Measurements from ENCODE around the gene SLC25A26. TPM values are rescaled to one million over a fixed set of nuclear protein-coding genes. Genes with fewer than 3 reads are reported as not detected.

Gene SLC25A26
- total and polyA plus RNA-seq, 2 donors: 16.2 to 20.9 TPM

DNA sequence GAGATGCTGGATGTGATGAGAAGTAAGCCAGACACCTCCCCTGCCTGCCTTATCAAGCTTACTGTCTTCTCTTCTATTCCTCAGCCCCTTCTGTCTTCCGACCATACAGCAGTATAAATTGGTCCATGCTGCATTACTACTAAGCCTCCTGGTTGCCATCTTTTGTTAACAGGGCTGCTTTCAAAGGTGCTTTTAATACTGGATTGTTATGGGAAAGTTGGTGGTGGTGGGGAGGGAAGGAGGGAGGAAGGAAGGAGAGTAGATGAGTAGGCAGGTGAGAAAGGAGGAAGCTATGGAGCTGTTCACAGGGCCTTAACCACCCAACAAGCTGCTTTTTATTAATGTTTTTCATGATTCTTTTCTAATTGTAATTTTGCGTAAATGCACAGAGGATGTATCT lies 114.9 kb downstream of the SLC25A26 start:
- no peak overlapping the region for H3K27ac ChIP-seq (ENCODE audit: low read depth in 1 of 2, low read length in 1 of 2)
- no peaks in the 10 kb centered on the region for H3K27me3 ChIP-seq (ENCODE audit: control insufficient read depth in 2 of 2, insufficient read depth in 1 of 2, low read length in 1 of 2)
- 98% methylated on average over 2 of the region's 2 CpGs for WGBS
- H3K4me1 ChIP-seq (ENCODE audit: control insufficient read depth in 2 of 2, insufficient read depth in 2 of 2, low read length in 2 of 2): no peaks in the 10 kb centered on the region
- H3K4me3 ChIP-seq (ENCODE audit: low read length in 2 of 2): no peak overlapping the region
- H3K9me3 ChIP-seq (ENCODE audit: control insufficient read depth in 2 of 2, insufficient read depth in 1 of 2, low read length in 1 of 2): no peaks in the 10 kb centered on the region
- no peaks in the 10 kb centered on the region for H3K36me3 ChIP-seq (ENCODE audit: control insufficient read depth in 2 of 2, insufficient read depth in 2 of 2, low read length in 1 of 2)
- DNase-seq (ENCODE audit: low read depth in 6 of 9, low spot score in 9 of 9): no peak

DNA sequence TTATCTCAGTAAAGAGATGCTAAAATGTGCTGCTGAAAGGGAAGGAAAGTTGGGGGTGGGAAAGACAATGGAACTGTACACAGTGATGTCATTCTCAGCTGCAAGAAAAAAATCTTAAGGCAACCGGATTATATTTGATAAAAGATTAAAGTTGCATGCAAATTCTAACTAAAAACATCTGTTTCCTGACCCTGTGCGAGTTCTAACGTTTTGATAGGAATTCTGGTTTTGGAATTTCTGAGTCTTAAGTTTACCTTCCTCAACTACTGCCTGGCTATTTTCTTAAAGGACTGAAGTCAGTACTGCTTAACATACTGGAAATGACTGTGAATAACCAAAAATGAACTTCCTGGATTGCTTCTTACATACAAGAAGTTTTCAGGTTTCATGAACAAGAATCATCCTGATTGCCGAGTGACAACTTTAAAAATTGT lies 115.5 kb downstream of the SLC25A26 start:
- DNase-seq (ENCODE audit: low read depth in 6 of 9, low spot score in 9 of 9): no peak
- Histone ChIP-seq H3K4me3 (ENCODE audit: low read length in 2 of 2) (no peak overlapping the region), H3K27me3 (ENCODE audit: control insufficient read depth in 2 of 2, insufficient read depth in 1 of 2, low read length in 1 of 2) (no peaks in the 10 kb centered on the region), H3K4me1 (ENCODE audit: control insufficient read depth in 2 of 2, insufficient read depth in 2 of 2, low read length in 2 of 2) (no peaks in the 10 kb centered on the region), H3K36me3 (ENCODE audit: control insufficient read depth in 2 of 2, insufficient read depth in 2 of 2, low read length in 1 of 2) (no peaks in the 10 kb centered on the region), H3K27ac (ENCODE audit: low read depth in 1 of 2, low read length in 1 of 2) (no peak overlapping the region), H3K9me3 (ENCODE audit: control insufficient read depth in 2 of 2, insufficient read depth in 1 of 2, low read length in 1 of 2) (no peaks in the 10 kb centered on the region)
- 57% methylated on average over 4 of the region's 4 CpGs for WGBS

DNA sequence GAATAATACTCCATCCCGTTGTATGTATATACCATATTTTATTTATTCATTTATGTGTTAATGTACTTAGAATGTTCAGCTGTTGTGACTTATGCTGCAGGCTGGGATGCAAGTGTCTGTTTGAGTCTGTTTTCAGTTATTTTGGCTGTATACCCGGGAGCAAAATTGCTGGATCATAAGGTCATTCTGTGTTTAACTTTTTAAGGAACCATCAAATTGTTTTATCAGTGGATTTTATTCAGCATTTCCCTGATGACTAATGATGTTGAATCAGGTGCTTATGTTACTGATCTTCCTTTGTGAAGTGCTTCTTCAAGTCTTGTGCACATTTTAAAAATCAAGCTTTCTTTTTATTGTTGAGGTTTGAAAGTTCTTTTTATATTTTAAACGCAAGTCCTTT lies 118.1 kb downstream of the SLC25A26 start:
- H3K27me3 ChIP-seq (ENCODE audit: control insufficient read depth in 2 of 2, insufficient read depth in 1 of 2, low read length in 1 of 2): no peaks in the 10 kb centered on the region
- H3K4me3 ChIP-seq (ENCODE audit: low read length in 2 of 2): no peak overlapping the region
- H3K36me3 ChIP-seq (ENCODE audit: control insufficient read depth in 2 of 2, insufficient read depth in 2 of 2, low read length in 1 of 2): no peaks in the 10 kb centered on the region
- no peaks in the 10 kb centered on the region for H3K4me1 ChIP-seq (ENCODE audit: control insufficient read depth in 2 of 2, insufficient read depth in 2 of 2, low read length in 2 of 2)
- 96% methylated on average over 3 of the region's 3 CpGs for WGBS
- H3K9me3 ChIP-seq (ENCODE audit: control insufficient read depth in 2 of 2, insufficient read depth in 1 of 2, low read length in 1 of 2): no peaks in the 10 kb centered on the region
- DNase-seq (ENCODE audit: low read depth in 6 of 9, low spot score in 9 of 9): no peak
- H3K27ac ChIP-seq (ENCODE audit: low read depth in 1 of 2, low read length in 1 of 2): no peak overlapping the region

DNA sequence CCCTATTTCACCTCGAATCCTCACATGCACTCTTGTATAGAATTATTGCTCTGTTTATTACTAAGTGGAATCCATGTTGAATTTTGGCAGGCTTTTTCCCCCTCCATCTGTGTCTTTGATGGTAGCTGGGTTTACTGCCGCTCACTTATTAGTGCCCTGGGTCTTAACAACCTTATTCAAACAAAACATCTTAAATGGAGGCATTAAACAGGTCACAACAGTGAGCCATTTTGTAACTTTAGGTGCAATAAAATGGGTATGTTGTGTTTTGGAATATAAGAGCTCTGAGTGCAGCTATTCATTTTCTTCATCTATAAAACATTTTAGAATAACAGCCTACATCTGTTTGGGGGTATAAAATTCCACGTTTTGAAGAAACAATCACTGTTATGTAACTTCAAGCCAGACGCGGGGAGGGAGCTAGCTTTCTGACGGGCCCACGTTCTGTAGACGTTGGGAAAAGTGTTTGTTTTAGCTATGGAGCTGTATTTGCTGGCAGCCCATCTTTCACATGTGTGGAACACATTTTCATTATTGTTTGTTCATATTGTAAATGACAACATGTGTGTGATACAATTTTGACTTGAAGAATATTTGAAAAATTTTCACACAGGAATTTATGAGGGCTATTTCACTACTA lies 122.0 kb downstream of the SLC25A26 start:
- Histone ChIP-seq H3K27me3 (ENCODE audit: control insufficient read depth in 2 of 2, insufficient read depth in 1 of 2, low read length in 1 of 2) (no peaks in the 10 kb centered on the region), H3K36me3 (ENCODE audit: control insufficient read depth in 2 of 2, insufficient read depth in 2 of 2, low read length in 1 of 2) (no peaks in the 10 kb centered on the region), H3K9me3 (ENCODE audit: control insufficient read depth in 2 of 2, insufficient read depth in 1 of 2, low read length in 1 of 2) (no peaks in the 10 kb centered on the region), H3K4me3 (ENCODE audit: low read length in 2 of 2) (no peak overlapping the region), H3K27ac (ENCODE audit: low read depth in 1 of 2, low read length in 1 of 2) (no peak overlapping the region), H3K4me1 (ENCODE audit: control insufficient read depth in 2 of 2, insufficient read depth in 2 of 2, low read length in 2 of 2) (no peaks in the 10 kb centered on the region)
- no peak for DNase-seq (ENCODE audit: low read depth in 6 of 9, low spot score in 9 of 9)
- WGBS: 98% methylated on average over 8 of the region's 8 CpGs

DNA sequence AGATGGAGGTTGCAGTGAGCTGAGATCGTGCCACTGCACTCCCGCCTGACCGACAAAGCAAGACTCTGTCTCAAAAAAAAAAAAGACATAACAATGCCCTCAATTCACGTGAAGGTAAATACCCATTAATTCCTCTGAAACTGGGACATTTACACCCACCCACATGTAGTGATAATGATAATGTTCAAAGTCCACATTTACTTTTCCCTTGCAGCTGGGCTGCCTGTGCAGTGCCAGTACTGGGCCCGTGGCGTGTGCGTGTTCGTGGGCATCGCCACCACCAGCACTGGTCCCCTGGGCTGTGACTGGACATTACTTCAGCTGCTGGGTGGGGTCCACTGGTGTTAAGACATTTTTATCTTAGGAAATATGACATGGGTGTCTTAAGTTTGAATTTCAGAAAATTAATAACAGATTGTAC lies 123.6 kb downstream of the SLC25A26 start:
- Histone ChIP-seq H3K27ac (ENCODE audit: low read depth in 1 of 2, low read length in 1 of 2) (no peak overlapping the region), H3K36me3 (ENCODE audit: control insufficient read depth in 2 of 2, insufficient read depth in 2 of 2, low read length in 1 of 2) (no peaks in the 10 kb centered on the region), H3K4me1 (ENCODE audit: control insufficient read depth in 2 of 2, insufficient read depth in 2 of 2, low read length in 2 of 2) (no peaks in the 10 kb centered on the region), H3K27me3 (ENCODE audit: control insufficient read depth in 2 of 2, insufficient read depth in 1 of 2, low read length in 1 of 2) (no peaks in the 10 kb centered on the region), H3K4me3 (ENCODE audit: low read length in 2 of 2) (no peak overlapping the region), H3K9me3 (ENCODE audit: control insufficient read depth in 2 of 2, insufficient read depth in 1 of 2, low read length in 1 of 2) (no peaks in the 10 kb centered on the region)
- WGBS: 97% methylated on average over 9 of the region's 9 CpGs
- no peak for DNase-seq (ENCODE audit: low read depth in 6 of 9, low spot score in 9 of 9)

DNA sequence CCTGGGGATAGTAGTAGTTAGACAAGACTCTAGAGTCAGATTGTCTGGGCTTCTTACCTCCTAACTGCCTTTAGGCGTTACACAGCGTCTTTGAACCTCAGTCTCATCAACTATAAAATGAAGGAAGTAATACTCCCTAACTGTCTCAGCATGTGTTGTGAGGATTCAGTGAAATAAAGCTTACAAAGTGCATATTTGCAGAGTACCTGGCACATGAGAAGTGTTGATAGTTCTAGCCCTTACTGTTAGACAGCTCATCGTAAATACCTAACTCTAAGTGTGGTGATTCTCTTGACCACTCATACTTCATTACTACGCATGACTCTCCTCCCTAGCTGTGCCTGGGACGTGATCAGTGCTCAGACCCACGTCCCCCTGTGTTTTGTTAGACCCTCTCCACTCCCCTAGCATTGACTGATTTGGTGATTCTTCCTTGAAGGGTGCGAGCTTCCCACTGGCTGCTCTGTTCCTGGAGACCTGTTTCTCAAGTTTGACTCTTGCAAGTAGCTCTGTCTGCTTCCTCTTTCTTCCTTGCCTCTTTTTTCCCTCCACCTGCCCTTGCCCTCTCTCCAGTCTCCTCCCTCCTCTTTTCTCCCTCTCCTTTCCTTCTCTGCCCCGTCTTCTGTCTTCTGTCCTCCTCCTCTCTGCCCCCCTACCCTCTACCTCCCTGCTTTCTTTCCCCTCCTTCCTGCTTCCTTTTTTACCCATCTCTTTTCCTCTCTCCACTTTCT lies 124.2 kb downstream of the SLC25A26 start:
- Histone ChIP-seq H3K4me1 (ENCODE audit: control insufficient read depth in 2 of 2, insufficient read depth in 2 of 2, low read length in 2 of 2) (no peaks in the 10 kb centered on the region), H3K4me3 (ENCODE audit: low read length in 2 of 2) (no peak overlapping the region), H3K9me3 (ENCODE audit: control insufficient read depth in 2 of 2, insufficient read depth in 1 of 2, low read length in 1 of 2) (no peaks in the 10 kb centered on the region), H3K36me3 (ENCODE audit: control insufficient read depth in 2 of 2, insufficient read depth in 2 of 2, low read length in 1 of 2) (no peaks in the 10 kb centered on the region), H3K27ac (ENCODE audit: low read depth in 1 of 2, low read length in 1 of 2) (no peak overlapping the region), H3K27me3 (ENCODE audit: control insufficient read depth in 2 of 2, insufficient read depth in 1 of 2, low read length in 1 of 2) (no peaks in the 10 kb centered on the region)
- WGBS: 96% methylated on average over 8 of the region's 8 CpGs
- no peak for DNase-seq (ENCODE audit: low read depth in 6 of 9, low spot score in 9 of 9)

DNA sequence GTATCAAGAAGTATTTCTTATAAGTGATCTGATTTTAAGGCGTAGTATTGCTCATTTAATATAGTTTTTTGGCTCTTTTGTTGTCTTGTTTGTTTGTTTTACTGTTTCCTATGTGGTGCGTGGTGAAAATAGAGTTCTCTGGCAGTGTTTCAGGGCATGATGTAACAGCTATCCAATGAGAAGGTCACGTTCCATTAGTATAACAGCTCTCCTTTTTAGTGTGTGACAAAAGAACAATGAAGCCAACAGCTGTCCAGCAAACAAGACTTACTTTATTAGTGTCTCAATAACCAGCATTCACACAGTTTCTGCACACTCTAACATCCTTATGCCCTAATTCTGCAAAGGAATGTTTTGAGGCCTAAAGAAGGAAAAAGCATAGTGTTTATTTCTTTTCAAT lies 127.9 kb downstream of the SLC25A26 start:
- no peak for DNase-seq (ENCODE audit: low read depth in 6 of 9, low spot score in 9 of 9)
- H3K9me3 ChIP-seq (ENCODE audit: control insufficient read depth in 2 of 2, insufficient read depth in 1 of 2, low read length in 1 of 2): no peaks in the 10 kb centered on the region
- no peak overlapping the region for H3K4me3 ChIP-seq (ENCODE audit: low read length in 2 of 2)
- no peaks in the 10 kb centered on the region for H3K36me3 ChIP-seq (ENCODE audit: control insufficient read depth in 2 of 2, insufficient read depth in 2 of 2, low read length in 1 of 2)
- no peaks in the 10 kb centered on the region for H3K27me3 ChIP-seq (ENCODE audit: control insufficient read depth in 2 of 2, insufficient read depth in 1 of 2, low read length in 1 of 2)
- 94% methylated on average over 3 of the region's 3 CpGs for WGBS
- H3K27ac ChIP-seq (ENCODE audit: low read depth in 1 of 2, low read length in 1 of 2): no peak overlapping the region
- H3K4me1 ChIP-seq (ENCODE audit: control insufficient read depth in 2 of 2, insufficient read depth in 2 of 2, low read length in 2 of 2): no peaks in the 10 kb centered on the region

DNA sequence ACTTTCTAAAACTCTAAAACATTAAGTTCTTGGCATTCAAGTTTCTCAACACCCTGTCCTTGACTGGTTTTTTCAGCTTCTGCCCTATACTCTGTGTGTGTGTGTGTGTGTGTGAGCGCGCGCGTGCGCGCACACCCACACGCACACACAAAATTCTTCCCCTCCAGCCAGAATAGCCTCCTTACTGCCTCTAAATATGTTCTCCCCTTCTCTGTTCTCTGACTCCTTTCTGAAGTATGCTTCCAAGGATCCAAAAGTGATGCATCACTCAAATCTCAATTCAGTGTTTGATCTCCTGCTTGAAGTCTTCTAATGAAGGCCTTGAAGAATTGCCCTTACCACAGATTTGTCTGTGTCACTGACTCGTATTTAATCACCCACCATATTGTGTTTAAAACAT lies 129.8 kb downstream of the SLC25A26 start:
- Histone ChIP-seq H3K27ac (ENCODE audit: low read depth in 1 of 2, low read length in 1 of 2) (no peak overlapping the region), H3K4me1 (ENCODE audit: control insufficient read depth in 2 of 2, insufficient read depth in 2 of 2, low read length in 2 of 2) (no peaks in the 10 kb centered on the region), H3K27me3 (ENCODE audit: control insufficient read depth in 2 of 2, insufficient read depth in 1 of 2, low read length in 1 of 2) (no peaks in the 10 kb centered on the region), H3K36me3 (ENCODE audit: control insufficient read depth in 2 of 2, insufficient read depth in 2 of 2, low read length in 1 of 2) (no peaks in the 10 kb centered on the region), H3K4me3 (ENCODE audit: low read length in 2 of 2) (no peak overlapping the region), H3K9me3 (ENCODE audit: control insufficient read depth in 2 of 2, insufficient read depth in 1 of 2, low read length in 1 of 2) (no peaks in the 10 kb centered on the region)
- 94% methylated on average over 8 of the region's 8 CpGs for WGBS
- DNase-seq (ENCODE audit: low read depth in 6 of 9, low spot score in 9 of 9): no peak

DNA sequence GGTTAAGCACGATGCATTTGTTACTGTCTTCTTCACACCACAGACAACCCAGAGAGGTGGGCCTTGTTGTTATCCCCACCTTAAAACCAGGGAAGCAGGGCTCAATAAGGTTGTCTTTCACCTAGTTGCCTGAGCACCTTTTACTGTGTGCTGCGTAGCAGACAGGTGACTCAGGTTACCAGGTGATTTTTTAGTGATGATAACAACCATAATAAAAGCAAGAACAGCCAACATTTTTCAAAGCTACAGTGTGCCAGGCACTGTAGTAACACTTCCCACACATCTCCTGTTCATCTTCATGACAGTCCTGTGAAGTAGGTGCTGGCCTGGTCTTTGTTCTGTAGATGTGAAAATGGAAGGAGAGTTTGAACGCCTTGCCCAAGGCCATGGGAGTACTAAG lies 132.2 kb downstream of the SLC25A26 start:
- 97% methylated on average over 3 of the region's 3 CpGs for WGBS
- no peak overlapping the region for H3K27ac ChIP-seq (ENCODE audit: low read depth in 1 of 2, low read length in 1 of 2)
- no peak for DNase-seq (ENCODE audit: low read depth in 6 of 9, low spot score in 9 of 9)

More for the DNA sequence above, 132.2 kb downstream of the SLC25A26 start:
- Histone ChIP-seq H3K9me3 (ENCODE audit: control insufficient read depth in 2 of 2, insufficient read depth in 1 of 2, low read length in 1 of 2) (no peaks in the 10 kb centered on the region), H3K27me3 (ENCODE audit: control insufficient read depth in 2 of 2, insufficient read depth in 1 of 2, low read length in 1 of 2) (no peaks in the 10 kb centered on the region), H3K4me3 (ENCODE audit: low read length in 2 of 2) (no peak overlapping the region), H3K36me3 (ENCODE audit: control insufficient read depth in 2 of 2, insufficient read depth in 2 of 2, low read length in 1 of 2) (no peaks in the 10 kb centered on the region), H3K4me1 (ENCODE audit: control insufficient read depth in 2 of 2, insufficient read depth in 2 of 2, low read length in 2 of 2) (no peaks in the 10 kb centered on the region)
